ENCODE results near the gene ST6GALNAC1.

GRCh38 chr17:76578376-76578775 lies 65.2 kb downstream of the ST6GALNAC1 start:
- TF ChIP-seq CTCF (IDR thresholded peaks at IDR 0.05) (no peak), POLR2A (IDR thresholded peaks at IDR 0.05) (no peak)
